Measurements from ENCODE around the gene HDAC9. TPM values are rescaled to one million over a fixed set of nuclear protein-coding genes. Genes with fewer than 3 reads are reported as not detected.

The HDAC9 gene
- total and polyA plus RNA-seq, 2 donors (not counting 1 experiment from before 2014, with no cell fraction given), result 2.9 to 7.9 TPM

DNA sequence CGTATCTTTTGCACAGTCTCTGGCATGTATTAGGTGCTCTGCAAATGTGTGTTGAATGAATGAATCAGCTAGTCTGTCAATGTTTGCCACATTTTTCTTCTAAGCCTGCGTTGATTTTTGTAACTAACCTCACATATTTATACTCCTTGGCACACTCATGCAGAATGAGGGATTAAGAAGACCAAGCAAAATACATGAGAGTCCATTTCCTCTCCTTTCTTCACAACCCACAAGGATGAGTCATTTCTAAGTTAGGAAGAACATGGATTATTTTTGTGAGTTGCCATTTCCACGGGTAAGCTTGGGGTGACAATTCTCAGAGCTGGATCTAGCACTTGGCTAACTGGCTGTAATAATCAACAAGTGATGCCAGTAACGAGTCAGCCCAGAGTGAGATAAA, 463.1 kb downstream of the HDAC9 start:
- Histone ChIP-seq H2AFZ (ENCODE audit: low read length) (no peak overlapping the region), H3K4me2 (ENCODE audit: extremely low read depth, insufficient read depth, low read length) (no peak overlapping the region)
- peak; percentile 55 to 86 for DNase-seq (ENCODE audit: low read depth in 2 of 2)

DNA sequence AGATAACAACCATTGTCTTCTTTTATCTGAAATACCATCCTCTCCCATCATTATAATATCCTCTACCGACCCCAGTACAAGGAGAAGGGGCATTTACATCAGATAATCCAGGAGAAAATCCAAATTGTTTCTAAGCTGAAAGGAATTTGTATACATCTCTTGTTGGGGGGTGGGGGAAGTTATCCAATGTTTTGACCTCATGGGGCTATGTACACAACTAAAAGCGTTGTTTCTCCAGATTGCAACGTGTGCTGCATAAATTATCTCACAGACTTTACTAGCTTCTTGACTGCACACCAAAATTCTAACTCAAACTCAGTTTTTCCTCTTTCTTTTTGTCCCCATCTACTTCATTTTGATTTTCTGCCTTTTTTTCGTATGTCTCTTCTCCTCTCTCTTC, 465.2 kb downstream of the HDAC9 start:
- TF ChIP-seq EZH2 (IDR thresholded peaks at IDR 0.05; ENCODE audit: low read length, missing control alignments), result no peak
- TF ChIP-seq, protein P1, sequence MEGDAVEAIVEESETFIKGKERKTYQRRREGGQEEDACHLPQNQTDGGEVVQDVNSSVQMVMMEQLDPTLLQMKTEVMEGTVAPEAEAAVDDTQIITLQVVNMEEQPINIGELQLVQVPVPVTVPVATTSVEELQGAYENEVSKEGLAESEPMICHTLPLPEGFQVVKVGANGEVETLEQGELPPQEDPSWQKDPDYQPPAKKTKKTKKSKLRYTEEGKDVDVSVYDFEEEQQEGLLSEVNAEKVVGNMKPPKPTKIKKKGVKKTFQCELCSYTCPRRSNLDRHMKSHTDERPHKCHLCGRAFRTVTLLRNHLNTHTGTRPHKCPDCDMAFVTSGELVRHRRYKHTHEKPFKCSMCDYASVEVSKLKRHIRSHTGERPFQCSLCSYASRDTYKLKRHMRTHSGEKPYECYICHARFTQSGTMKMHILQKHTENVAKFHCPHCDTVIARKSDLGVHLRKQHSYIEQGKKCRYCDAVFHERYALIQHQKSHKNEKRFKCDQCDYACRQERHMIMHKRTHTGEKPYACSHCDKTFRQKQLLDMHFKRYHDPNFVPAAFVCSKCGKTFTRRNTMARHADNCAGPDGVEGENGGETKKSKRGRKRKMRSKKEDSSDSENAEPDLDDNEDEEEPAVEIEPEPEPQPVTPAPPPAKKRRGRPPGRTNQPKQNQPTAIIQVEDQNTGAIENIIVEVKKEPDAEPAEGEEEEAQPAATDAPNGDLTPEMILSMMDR (conservative IDR thresholded peaks at IDR 0.05 in 1 of 2, IDR thresholded peaks at IDR 0.05 in 1 of 2; ENCODE audit: low read depth in 1 of 2, low read length in 2 of 2), result no peak
- Histone ChIP-seq H3K36me3 (ENCODE audit: control insufficient read depth, insufficient read depth, low read length) (no peaks in the 10 kb centered on the region), H3K4me1 (ENCODE audit: control insufficient read depth, extremely low read depth, insufficient read depth, low read length) (no peaks in the 10 kb centered on the region)

More for the DNA sequence above, 463.1 kb downstream of the HDAC9 start:
- Histone ChIP-seq H3K9me3 (ENCODE audit: control insufficient read depth, insufficient read depth, low read depth, low read length) (no peaks in the 10 kb centered on the region), H4K20me1 (ENCODE audit: control insufficient read depth, extremely low read depth, insufficient read depth, low read length) (no peaks in the 10 kb centered on the region), H3K36me3 (ENCODE audit: control insufficient read depth, insufficient read depth, low read length) (no peaks in the 10 kb centered on the region), H3K9ac (ENCODE audit: insufficient read depth, low read length) (no peak overlapping the region), H3K4me1 (ENCODE audit: control insufficient read depth, extremely low read depth, insufficient read depth, low read length) (no peaks in the 10 kb centered on the region), H3K4me3 (replicated peaks in 1 of 4; ENCODE audit: control extremely low read depth in 1 of 4, insufficient read depth in 1 of 4, low read depth in 3 of 4, low read length in 4 of 4) (no peak overlapping the region), H3K27me3 (ENCODE audit: control insufficient read depth, insufficient read depth, low read length) (no peaks in the 10 kb centered on the region), H3K79me2 (ENCODE audit: control insufficient read depth, insufficient read depth, low read length) (no peaks in the 10 kb centered on the region), H3K27ac (ENCODE audit: insufficient read depth, low read length) (no peak overlapping the region)
- TF ChIP-seq EZH2 (IDR thresholded peaks at IDR 0.05; ENCODE audit: low read length, missing control alignments), result no peak
- TF ChIP-seq, protein P1 (conservative IDR thresholded peaks at IDR 0.05 in 1 of 2, IDR thresholded peaks at IDR 0.05 in 1 of 2; ENCODE audit: low read depth in 1 of 2, low read length in 2 of 2), result no peak

DNA sequence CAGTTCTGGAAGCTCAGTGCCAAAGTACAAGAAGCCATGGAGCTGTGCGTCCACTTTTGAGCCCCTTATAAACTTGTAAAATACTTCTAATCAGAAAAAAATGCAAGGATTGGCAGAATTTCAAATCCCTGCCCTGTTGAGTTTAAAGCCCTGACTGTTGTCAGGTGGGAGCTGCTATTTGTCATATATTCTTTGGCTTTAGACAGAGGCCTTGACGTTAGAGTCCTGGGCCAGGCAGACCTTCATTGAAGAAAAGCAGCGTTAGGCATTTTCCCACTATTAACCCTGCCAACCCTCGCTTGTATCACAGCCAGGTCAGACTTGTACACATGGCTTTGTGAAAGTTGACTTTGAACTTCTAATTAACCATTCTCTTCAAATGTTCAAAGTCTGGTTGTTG, 466.5 kb downstream of the HDAC9 start:
- H2AFZ ChIP-seq (ENCODE audit: low read length), result no peak overlapping the region
- no peak overlapping the region for H3K9ac ChIP-seq (ENCODE audit: insufficient read depth, low read length)
- H3K27ac ChIP-seq (ENCODE audit: insufficient read depth, low read length), result no peak overlapping the region
- no peaks in the 10 kb centered on the region for H3K36me3 ChIP-seq (ENCODE audit: control insufficient read depth, insufficient read depth, low read length)
- TF ChIP-seq, protein P1 (conservative IDR thresholded peaks at IDR 0.05 in 1 of 2, IDR thresholded peaks at IDR 0.05 in 1 of 2; ENCODE audit: low read depth in 1 of 2, low read length in 2 of 2), result no peak
- TF ChIP-seq EZH2 (IDR thresholded peaks at IDR 0.05; ENCODE audit: low read length, missing control alignments), result no peak
- no peaks in the 10 kb centered on the region for H3K27me3 ChIP-seq (ENCODE audit: control insufficient read depth, insufficient read depth, low read length)
- no peaks in the 10 kb centered on the region for H3K79me2 ChIP-seq (ENCODE audit: control insufficient read depth, insufficient read depth, low read length)
- no peaks in the 10 kb centered on the region for H4K20me1 ChIP-seq (ENCODE audit: control insufficient read depth, extremely low read depth, insufficient read depth, low read length)
- peak; percentile 14 to 70 for DNase-seq (ENCODE audit: low read depth in 2 of 2)
- H3K4me2 ChIP-seq (ENCODE audit: extremely low read depth, insufficient read depth, low read length), result no peak overlapping the region
- no peaks in the 10 kb centered on the region for H3K9me3 ChIP-seq (ENCODE audit: control insufficient read depth, insufficient read depth, low read depth, low read length)
- no peak overlapping the region for H3K4me3 ChIP-seq (replicated peaks in 1 of 4; ENCODE audit: control extremely low read depth in 1 of 4, insufficient read depth in 1 of 4, low read depth in 3 of 4, low read length in 4 of 4)
- H3K4me1 ChIP-seq (ENCODE audit: control insufficient read depth, extremely low read depth, insufficient read depth, low read length), result no peaks in the 10 kb centered on the region

More for the DNA sequence above, 465.2 kb downstream of the HDAC9 start:
- Histone ChIP-seq H3K4me2 (ENCODE audit: extremely low read depth, insufficient read depth, low read length) (no peak overlapping the region), H3K9ac (ENCODE audit: insufficient read depth, low read length) (no peak overlapping the region), H3K9me3 (ENCODE audit: control insufficient read depth, insufficient read depth, low read depth, low read length) (no peaks in the 10 kb centered on the region), H3K27me3 (ENCODE audit: control insufficient read depth, insufficient read depth, low read length) (no peaks in the 10 kb centered on the region), H4K20me1 (ENCODE audit: control insufficient read depth, extremely low read depth, insufficient read depth, low read length) (no peaks in the 10 kb centered on the region), H3K27ac (ENCODE audit: insufficient read depth, low read length) (no peak overlapping the region), H3K79me2 (ENCODE audit: control insufficient read depth, insufficient read depth, low read length) (no peaks in the 10 kb centered on the region), H2AFZ (ENCODE audit: low read length) (no peak overlapping the region), H3K4me3 (replicated peaks in 1 of 4; ENCODE audit: control extremely low read depth in 1 of 4, insufficient read depth in 1 of 4, low read depth in 3 of 4, low read length in 4 of 4) (no peak overlapping the region)
- peak in 1 of 2 donors; percentile 65 for DNase-seq (ENCODE audit: low read depth in 2 of 2)

All from fibroblast of lung (primary cell).